ENCODE measurements around the gene TEX53. TPM values are rescaled to one million over a fixed set of nuclear protein-coding genes. Genes with fewer than 3 reads are reported as not detected.

Gene TEX53
- total RNA-seq, 2 donors from 2014 or later, result not detected

GRCh38 chr9:114619191-114619761, 38.3 kb downstream of the TEX53 start:
- no peak overlapping the region for H3K4me3 Mint-ChIP-seq
- H3K27ac Mint-ChIP-seq, result no peak overlapping the region

GRCh38 chr9:114616684-114617520, 40.7 kb downstream of the TEX53 start:
- no peak overlapping the region for H3K27ac ChIP-seq (ENCODE audit: low read depth, low read length)
- Mint-ChIP-seq H3K36me3 (ENCODE audit: low read depth) (peaks cover 26% of the 10 kb centered on the region), H3K27ac (no peak overlapping the region), H3K9me3 (no peaks in the 10 kb centered on the region), H3K4me1 (peaks cover 19% of the 10 kb centered on the region), H3K4me3 (no peak overlapping the region), H3K27me3 (ENCODE audit: insufficient read depth) (no peaks in the 10 kb centered on the region)
- H3K4me3 ChIP-seq (ENCODE audit: low read length), result no peak overlapping the region
- peaks cover 8% of the 10 kb centered on the region for H3K4me1 ChIP-seq (ENCODE audit: control insufficient read depth, insufficient read depth, low read length)
- H3K9ac ChIP-seq (ENCODE audit: extremely low read depth, low read length, poor library complexity, severe bottlenecking), result no peak overlapping the region
- DNase-seq, result no peak
- H3K27me3 ChIP-seq (ENCODE audit: control insufficient read depth, insufficient read depth, low read length, poor library complexity, severe bottlenecking), result no peaks in the 10 kb centered on the region
- peaks cover 6% of the 10 kb centered on the region for H3K36me3 ChIP-seq (ENCODE audit: control insufficient read depth, insufficient read depth, low read length)
- no peaks in the 10 kb centered on the region for H3K9me3 ChIP-seq (ENCODE audit: control insufficient read depth, low read length)
- no peak for TF ChIP-seq CTCF (conservative IDR thresholded peaks at IDR 0.05)
- 86 to 100% methylated on average over 1 to 4 of the region's 4 CpGs for WGBS, 2 experiments (ENCODE audit: insufficient coverage in 1 of 2, insufficient read length in 1 of 2)

More at GRCh38 chr9:114619191-114619761, 38.3 kb downstream of the TEX53 start:
- peaks cover 37% of the 10 kb centered on the region for H3K36me3 Mint-ChIP-seq (ENCODE audit: low read depth)
- Histone ChIP-seq H3K27ac (ENCODE audit: low read depth, low read length) (no peak overlapping the region), H3K9me3 (ENCODE audit: control insufficient read depth, low read length) (no peaks in the 10 kb centered on the region), H3K36me3 (ENCODE audit: control insufficient read depth, insufficient read depth, low read length) (peaks cover 6% of the 10 kb centered on the region), H3K27me3 (ENCODE audit: control insufficient read depth, insufficient read depth, low read length, poor library complexity, severe bottlenecking) (no peaks in the 10 kb centered on the region), H3K4me3 (ENCODE audit: low read length) (no peak overlapping the region), H3K9ac (ENCODE audit: extremely low read depth, low read length, poor library complexity, severe bottlenecking) (no peak overlapping the region), H3K4me1 (ENCODE audit: control insufficient read depth, insufficient read depth, low read length) (no peaks in the 10 kb centered on the region)
- TF ChIP-seq CTCF (conservative IDR thresholded peaks at IDR 0.05), result no peak
- no peaks in the 10 kb centered on the region for H3K27me3 Mint-ChIP-seq (ENCODE audit: insufficient read depth)
- no peak for DNase-seq
- no peaks in the 10 kb centered on the region for H3K9me3 Mint-ChIP-seq
- H3K4me1 Mint-ChIP-seq, result no peaks in the 10 kb centered on the region
- 92 to 93% methylated on average over 10 to 13 of the region's 13 CpGs for WGBS, 2 experiments (ENCODE audit: insufficient coverage in 1 of 2, insufficient read length in 1 of 2)

GRCh38 chr9:114614373-114614772, 43.2 kb downstream of the TEX53 start:
- H3K4me3 Mint-ChIP-seq, result no peak overlapping the region

More at GRCh38 chr9:114614373-114614772, 43.2 kb downstream of the TEX53 start:
- Mint-ChIP-seq H3K9me3 (peaks cover 5% of the 10 kb centered on the region), H3K27me3 (ENCODE audit: insufficient read depth) (peaks cover 13% of the 10 kb centered on the region), H3K4me1 (peaks cover 21% of the 10 kb centered on the region), H3K36me3 (ENCODE audit: low read depth) (peaks cover 16% of the 10 kb centered on the region), H3K27ac (no peak overlapping the region)
- Histone ChIP-seq H3K4me1 (ENCODE audit: control insufficient read depth, insufficient read depth, low read length) (peaks cover 8% of the 10 kb centered on the region), H3K36me3 (ENCODE audit: control insufficient read depth, insufficient read depth, low read length) (peaks cover 3% of the 10 kb centered on the region), H3K27me3 (ENCODE audit: control insufficient read depth, insufficient read depth, low read length, poor library complexity, severe bottlenecking) (peaks cover 4% of the 10 kb centered on the region), H3K4me3 (ENCODE audit: low read length) (no peak overlapping the region), H3K9me3 (ENCODE audit: control insufficient read depth, low read length) (no peaks in the 10 kb centered on the region), H3K9ac (ENCODE audit: extremely low read depth, low read length, poor library complexity, severe bottlenecking) (no peak overlapping the region), H3K27ac (ENCODE audit: low read depth, low read length) (no peak overlapping the region)
- no peak for DNase-seq
- WGBS, 2 experiments (ENCODE audit: insufficient coverage in 1 of 2, insufficient read length in 1 of 2), result 94 to 100% methylated on average over 1 to 3 of the region's 3 CpGs
- peak; percentile 63 for TF ChIP-seq CTCF (conservative IDR thresholded peaks at IDR 0.05)
